Thoracic aorta (tissue), 2 donors: Measurements from ENCODE around the gene SLC25A3. TPM values are rescaled to one million over a fixed set of nuclear protein-coding genes. Genes with fewer than 3 reads are reported as not detected.
A peak's percentile ranks its signal among the peaks of the same experiment; 100 is the strongest.
"Not testable (repeated sequence)": the region's sequence is repeated elsewhere in the genome, so short reads cannot be mapped to it uniquely, and the experiment has no call there.

Source experiments
- ATAC-seq: fragments of 150-250 bp; one replicate; pipeline ENCODE4 v1.8.0; 2017; ENCODE audit warnings: low read depth; ENCODE audit not compliant: insufficient number of reproducible peaks, low FRiP score
- DNase-seq: peaks from one replicate; pipeline ENCODE4 v3.0.0-alpha.2; 2020; ENCODE audit warnings: low spot score
- H3K27ac ChIP-seq, 2 donors: fragments of 200-600 bp; sonication (generic); 1 replicate in 1 of 2; 2 replicates in 1 of 2; pipeline ENCODE4 v1.5.1; 2016; ENCODE audit warnings: mild to moderate bottlenecking in 2 of 2, moderate library complexity in 2 of 2
- H3K27me3 ChIP-seq: fragments of 200-600 bp; sonication (generic); replicated peaks from 2 replicates; pipeline ENCODE4 v1.6.0; 2016; ENCODE audit warnings: mild to moderate bottlenecking; ENCODE audit not compliant: insufficient read depth
- H3K36me3 ChIP-seq: fragments of 200-600 bp; sonication (generic); one replicate; pipeline ENCODE4 v1.5.1; 2016
- H3K4me1 ChIP-seq, 2 donors: fragments of 200-600 bp; sonication (generic); 1 replicate in 1 of 2; 2 replicates in 1 of 2; pipeline versions ENCODE4 v1.5.1 to v1.6.0; 2016; ENCODE audit warnings: low read depth in 2 of 2, mild to moderate bottlenecking in 1 of 2; ENCODE audit not compliant: control insufficient read depth in 1 of 2
- H3K4me3 ChIP-seq: fragments of 200-600 bp; sonication (generic); 2 replicates; pipeline ENCODE4 v1.5.1; 2016; ENCODE audit warnings: mild to moderate bottlenecking
- H3K9me3 ChIP-seq: fragments of 200-600 bp; sonication (generic); 2 replicates; pipeline ENCODE4 v1.5.1; 2016
- CTCF ChIP-seq: fragments of 200-600 bp; sonication (generic); IDR thresholded peaks from one replicate; pipeline ENCODE4 v1.5.1; 2019; ENCODE audit warnings: antibody characterized with exemption
- total RNA-seq, 2 donors: library from RNA; depleted of rRNA; stranded (reverse); fragments of >200 nt; gene quantifications; one replicate each; pipeline versions ENCODE4 v1.1.0 to v1.2.3, GENCODE V29; 2016

SLC25A3 gene
- total RNA-seq, 2 donors from 2014 or later = 362 to 445 TPM

- Histone ChIP-seq H3K9me3 (no peaks in the 10 kb centered on the region), H3K4me1 (peaks cover 14 to 20% of the 10 kb centered on the region in 2 donors), H3K27me3 (no peaks in the 10 kb centered on the region), H3K4me3 (peak overlapping the region; percentile 99), H3K36me3 (peaks cover 11% of the 10 kb centered on the region), H3K27ac (peak overlapping the region; percentile 90 to 97)
- no peak for TF ChIP-seq CTCF
- ATAC-seq (peak; percentile 11), DNase-seq (peak; percentile 13)
These were observed 757 bp downstream of the SLC25A3 start for GRCh38 chr12:98594050-98594835.

- Histone ChIP-seq H3K27ac (peak overlapping the region in 1 of 2 donors; percentile 90), H3K9me3 (no peaks in the 10 kb centered on the region), H3K27me3 (no peaks in the 10 kb centered on the region), H3K36me3 (peaks cover 23% of the 10 kb centered on the region), H3K4me1 (peaks cover 14 to 20% of the 10 kb centered on the region in 2 donors), H3K4me3 (peak overlapping the region; percentile 99)
- no peak for DNase-seq
- TF ChIP-seq CTCF = no peak
- no peak for ATAC-seq
These were observed 1.9 kb downstream of the SLC25A3 start for GRCh38 chr12:98595243-98595988.

- H3K27ac ChIP-seq, H3K27me3 ChIP-seq, ATAC-seq, H3K4me3 ChIP-seq, DNase-seq, H3K9me3 ChIP-seq: not testable (repeated sequence)
- peaks cover 14 to 20% of the 10 kb centered on the region in 2 donors for H3K4me1 ChIP-seq
- H3K36me3 ChIP-seq = peaks cover 39% of the 10 kb centered on the region
These were observed 3.8 kb downstream of the SLC25A3 start for GRCh38 chr12:98597313-98597712.

GRCh38 chr12:98601924-98602323, 8.4 kb downstream of the SLC25A3 start:
- Histone ChIP-seq H3K36me3 (peaks cover 56% of the 10 kb centered on the region), H3K27me3 (no peaks in the 10 kb centered on the region), H3K9me3 (no peaks in the 10 kb centered on the region), H3K4me1 (peaks cover 0 to 3% of the 10 kb centered on the region in 2 donors), H3K27ac (no peak overlapping the region), H3K4me3 (no peak overlapping the region)
- TF ChIP-seq CTCF = no peak
- no peak for ATAC-seq
- no peak for DNase-seq

GRCh38 chr12:98606359-98606988, 13.0 kb downstream of the SLC25A3 start:
- Histone ChIP-seq H3K9me3 (no peaks in the 10 kb centered on the region), H3K36me3 (peaks cover 25% of the 10 kb centered on the region), H3K27ac (no peak overlapping the region), H3K27me3 (no peaks in the 10 kb centered on the region), H3K4me1 (no peaks in the 10 kb centered on the region), H3K4me3 (no peak overlapping the region)
- no peak for TF ChIP-seq CTCF
- no peak for DNase-seq
- no peak for ATAC-seq
